Parathyroid adenoma (tissue), 2 donors: ENCODE measurements around the gene ELOVL5.

Experiments used
- H2AFZ ChIP-seq: fragments of 300-600 bp; sonication (generic); one replicate; pipeline ENCODE4 v1.7.0; 2017; ENCODE audit warnings: antibody characterized with exemption, mild to moderate bottlenecking
- H3K27ac ChIP-seq: fragments of 300-600 bp; sonication (generic); one replicate; pipeline ENCODE4 v1.7.0; 2017
- H3K27me3 ChIP-seq: fragments of 300-600 bp; sonication (generic); one replicate; pipeline ENCODE4 v1.7.0; 2017; ENCODE audit warnings: low read length; ENCODE audit not compliant: control insufficient read depth, insufficient read depth
- H3K36me3 ChIP-seq: fragments of 300-600 bp; sonication (generic); one replicate; pipeline ENCODE4 v1.7.0; 2017; ENCODE audit warnings: low read length; ENCODE audit not compliant: control insufficient read depth, insufficient read depth
- H3K4me1 ChIP-seq: fragments of 300-600 bp; sonication (generic); one replicate; pipeline ENCODE4 v1.7.0; 2017; ENCODE audit warnings: control low read depth
- H3K4me2 ChIP-seq: fragments of 300-600 bp; sonication (generic); one replicate; pipeline ENCODE4 v1.7.0; 2017; ENCODE audit warnings: low read length
- H3K4me3 ChIP-seq: fragments of 300-600 bp; sonication (generic); one replicate; pipeline ENCODE4 v1.7.0; 2017; ENCODE audit warnings: low read depth, low read length
- H3K79me2 ChIP-seq: fragments of 300-600 bp; sonication (generic); one replicate; pipeline ENCODE4 v1.7.0; 2017; ENCODE audit warnings: control low read depth
- H3K9ac ChIP-seq: fragments of 300-600 bp; sonication (generic); one replicate; pipeline ENCODE4 v1.7.0; 2017; ENCODE audit warnings: mild to moderate bottlenecking
- H3K9me3 ChIP-seq: fragments of 300-600 bp; sonication (generic); one replicate; pipeline ENCODE4 v1.7.0; 2017; ENCODE audit warnings: low read length; ENCODE audit not compliant: control insufficient read depth
- TF ChIP-seq, protein P1 (sequence below): fragments of 300-600 bp; sonication (generic); IDR thresholded peaks from one replicate; pipeline ENCODE4 v1.7.0; 2017; ENCODE audit warnings: antibody characterized with exemption, mild to moderate bottlenecking
- donor health status: primary hyperparathyroidism.

The ELOVL5 gene

DNA sequence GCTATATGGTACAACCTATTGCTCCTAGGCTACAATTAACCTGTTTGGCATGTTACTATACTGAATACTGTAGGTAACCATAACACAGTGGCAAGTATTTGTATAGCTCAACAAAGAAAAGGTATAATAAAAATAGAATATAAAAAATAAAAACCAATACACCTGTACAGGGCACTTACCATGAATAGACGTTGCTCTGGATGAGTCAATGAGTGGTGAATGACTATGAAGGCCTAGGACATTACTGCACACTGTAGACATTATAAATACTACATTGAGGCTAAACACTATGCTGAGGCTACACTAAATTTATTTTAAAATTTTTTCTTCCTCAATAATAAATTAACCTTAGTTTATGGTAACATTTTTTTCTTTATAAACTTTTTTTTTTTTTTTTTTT lies 18.6 kb downstream of the ELOVL5 start:
- no peak overlapping the region for H2AFZ ChIP-seq
- H3K9me3 ChIP-seq: no peaks in the 10 kb centered on the region
- no peaks in the 10 kb centered on the region for H3K79me2 ChIP-seq
- no peaks in the 10 kb centered on the region for H3K27me3 ChIP-seq
- H3K4me1 ChIP-seq: no peaks in the 10 kb centered on the region
- no peaks in the 10 kb centered on the region for H3K36me3 ChIP-seq
- H3K9ac ChIP-seq: no peak overlapping the region
- H3K4me3 ChIP-seq: no peak overlapping the region
- H3K27ac ChIP-seq: no peak overlapping the region
- no peak overlapping the region for H3K4me2 ChIP-seq
- TF ChIP-seq, protein P1, sequence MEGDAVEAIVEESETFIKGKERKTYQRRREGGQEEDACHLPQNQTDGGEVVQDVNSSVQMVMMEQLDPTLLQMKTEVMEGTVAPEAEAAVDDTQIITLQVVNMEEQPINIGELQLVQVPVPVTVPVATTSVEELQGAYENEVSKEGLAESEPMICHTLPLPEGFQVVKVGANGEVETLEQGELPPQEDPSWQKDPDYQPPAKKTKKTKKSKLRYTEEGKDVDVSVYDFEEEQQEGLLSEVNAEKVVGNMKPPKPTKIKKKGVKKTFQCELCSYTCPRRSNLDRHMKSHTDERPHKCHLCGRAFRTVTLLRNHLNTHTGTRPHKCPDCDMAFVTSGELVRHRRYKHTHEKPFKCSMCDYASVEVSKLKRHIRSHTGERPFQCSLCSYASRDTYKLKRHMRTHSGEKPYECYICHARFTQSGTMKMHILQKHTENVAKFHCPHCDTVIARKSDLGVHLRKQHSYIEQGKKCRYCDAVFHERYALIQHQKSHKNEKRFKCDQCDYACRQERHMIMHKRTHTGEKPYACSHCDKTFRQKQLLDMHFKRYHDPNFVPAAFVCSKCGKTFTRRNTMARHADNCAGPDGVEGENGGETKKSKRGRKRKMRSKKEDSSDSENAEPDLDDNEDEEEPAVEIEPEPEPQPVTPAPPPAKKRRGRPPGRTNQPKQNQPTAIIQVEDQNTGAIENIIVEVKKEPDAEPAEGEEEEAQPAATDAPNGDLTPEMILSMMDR: no peak

GRCh38 chr6:53328375-53328774 lies 20.4 kb downstream of the ELOVL5 start:
- no peak overlapping the region for H2AFZ ChIP-seq
- no peaks in the 10 kb centered on the region for H3K9me3 ChIP-seq
- no peak overlapping the region for H3K9ac ChIP-seq
- no peak overlapping the region for H3K4me2 ChIP-seq
- H3K4me1 ChIP-seq: no peaks in the 10 kb centered on the region
- no peaks in the 10 kb centered on the region for H3K36me3 ChIP-seq
- no peaks in the 10 kb centered on the region for H3K27me3 ChIP-seq
- TF ChIP-seq, protein P1: no peak
- H3K27ac ChIP-seq: no peak overlapping the region
- H3K4me3 ChIP-seq: no peak overlapping the region
- H3K79me2 ChIP-seq: no peaks in the 10 kb centered on the region

GRCh38 chr6:53327017-53327395 lies 21.7 kb downstream of the ELOVL5 start:
- Histone ChIP-seq H3K9me3 (no peaks in the 10 kb centered on the region), H2AFZ (no peak overlapping the region), H3K9ac (no peak overlapping the region), H3K4me3 (no peak overlapping the region), H3K27ac (no peak overlapping the region), H3K79me2 (no peaks in the 10 kb centered on the region), H3K27me3 (no peaks in the 10 kb centered on the region), H3K4me2 (no peak overlapping the region), H3K36me3 (no peaks in the 10 kb centered on the region), H3K4me1 (no peaks in the 10 kb centered on the region)
- TF ChIP-seq, protein P1: no peak

DNA sequence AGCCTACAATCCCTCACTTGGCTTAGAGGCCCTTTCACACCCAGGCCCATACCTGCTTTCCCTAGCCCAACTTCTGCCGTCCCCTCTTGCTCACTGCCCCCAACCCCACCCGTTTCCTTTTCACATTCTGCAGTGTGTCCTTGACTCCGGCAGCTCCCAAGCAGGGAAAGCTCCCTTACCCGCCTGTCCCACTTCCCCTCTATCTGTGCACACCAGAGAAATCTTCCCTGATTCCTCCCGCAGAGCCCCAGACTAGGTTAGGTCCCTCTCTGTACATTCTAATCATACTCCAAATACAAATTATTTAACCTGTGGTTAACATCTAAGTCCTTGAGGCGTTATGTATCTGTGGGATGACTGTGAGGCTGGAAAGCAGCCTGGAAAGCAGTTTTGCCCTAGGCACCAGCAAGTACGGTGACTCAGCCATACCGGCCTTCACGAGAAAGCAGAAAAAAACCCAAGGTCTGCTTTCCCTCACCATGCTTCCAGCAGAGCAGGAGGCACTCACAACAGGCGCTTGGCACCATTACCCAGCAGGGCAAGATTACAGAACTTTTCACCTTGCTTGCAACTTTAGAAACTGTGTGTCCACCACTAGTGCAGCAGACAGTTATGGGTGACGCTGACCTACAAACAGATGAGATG lies 22.3 kb downstream of the ELOVL5 start:
- H3K36me3 ChIP-seq: no peaks in the 10 kb centered on the region
- H3K4me3 ChIP-seq: no peak overlapping the region
- no peaks in the 10 kb centered on the region for H3K27me3 ChIP-seq
- H2AFZ ChIP-seq: no peak overlapping the region
- no peaks in the 10 kb centered on the region for H3K4me1 ChIP-seq
- H3K4me2 ChIP-seq: no peak overlapping the region
- no peaks in the 10 kb centered on the region for H3K79me2 ChIP-seq
- H3K9ac ChIP-seq: no peak overlapping the region
- TF ChIP-seq, protein P1: no peak
- no peak overlapping the region for H3K27ac ChIP-seq
- H3K9me3 ChIP-seq: no peaks in the 10 kb centered on the region

GRCh38 chr6:53325785-53326184 lies 23.0 kb downstream of the ELOVL5 start:
- Histone ChIP-seq H3K27ac (no peak overlapping the region), H3K27me3 (no peaks in the 10 kb centered on the region), H2AFZ (no peak overlapping the region), H3K4me2 (no peak overlapping the region), H3K9me3 (no peaks in the 10 kb centered on the region), H3K4me1 (no peaks in the 10 kb centered on the region), H3K36me3 (no peaks in the 10 kb centered on the region), H3K79me2 (no peaks in the 10 kb centered on the region), H3K9ac (no peak overlapping the region), H3K4me3 (no peak overlapping the region)
- TF ChIP-seq, protein P1: no peak
